ENCODE results near the gene HOXC4.

HOXC4 gene

GRCh38 chr12:54029529-54030441, 23.9 kb upstream of the HOXC4 start:
- DNase-seq = no peak

- no peak for DNase-seq
Observed at GRCh38 chr12:54030442-54030801, 23.2 kb upstream of the HOXC4 start.

GRCh38 chr12:54030889-54031471, 22.7 kb upstream of the HOXC4 start:
- no peak for DNase-seq

GRCh38 chr12:54031480-54031879, 22.2 kb upstream of the HOXC4 start:
- no peak for DNase-seq

GRCh38 chr12:54032086-54032619, 21.5 kb upstream of the HOXC4 start:
- no peak for DNase-seq

- DNase-seq = no peak
Observed at GRCh38 chr12:54032627-54033100, 21.0 kb upstream of the HOXC4 start, which contains the start of gene HOXC5. TSS of gene HOXC5 (plus strand) at chr12:54033050. CDS start at chr12:54033123, 73 bp downstream.

- no peak for DNase-seq
Observed at GRCh38 chr12:54033106-54033979, 20.3 kb upstream of the HOXC4 start.

GRCh38 chr12:54033980-54034784, 19.5 kb upstream of the HOXC4 start:
- no peak for DNase-seq

- no peak for DNase-seq
Observed at GRCh38 chr12:54034785-54035310, 18.8 kb upstream of the HOXC4 start.

- DNase-seq = no peak
Observed at GRCh38 chr12:54035568-54036264, 17.9 kb upstream of the HOXC4 start.

GRCh38 chr12:54036620-54037359, 16.8 kb upstream of the HOXC4 start:
- DNase-seq = no peak

GRCh38 chr12:54037360-54038283, 16.0 kb upstream of the HOXC4 start:
- no peak for DNase-seq

- no peak for DNase-seq
Observed at GRCh38 chr12:54038284-54038870, 15.3 kb upstream of the HOXC4 start.

- DNase-seq = no peak
Observed at GRCh38 chr12:54038871-54039414, 14.7 kb upstream of the HOXC4 start.

GRCh38 chr12:54039417-54040147, 14.1 kb upstream of the HOXC4 start:
- no peak for DNase-seq

- DNase-seq = no peak
Observed at GRCh38 chr12:54040148-54040494, 13.5 kb upstream of the HOXC4 start.

GRCh38 chr12:54040648-54041047, 13.0 kb upstream of the HOXC4 start:
- no peak for DNase-seq

All from cerebellar nuclear complex (tissue), 1 donor.